Esophagus squamous epithelium (tissue), 5 donors: ENCODE data around the gene DSC1. TPM values are rescaled to one million over a fixed set of nuclear protein-coding genes. Genes with fewer than 3 reads are reported as not detected.
A peak's percentile ranks its signal among the peaks of the same experiment; 100 is the strongest.

Experiments used
- DNase-seq: peaks from one replicate; lab custom pipeline; 2025; lab: John Stamatoyannopoulos, UW
- H3K27ac ChIP-seq, 4 donors: fragments of 200-600 bp; sonication (generic); one replicate each; pipeline ENCODE4 v1.5.1; 2016 to 2019; ENCODE audit warnings: mild to moderate bottlenecking in 1 of 4
- H3K27me3 ChIP-seq, 4 donors: fragments of 200-600 bp; sonication (generic); 1 replicate in 3 of 4; 2 replicates in 1 of 4; pipeline versions ENCODE4 v1.5.1 to v1.6.0; 2017 to 2021; ENCODE audit warnings: antibody characterized with exemption in 1 of 4
- H3K36me3 ChIP-seq, 3 donors: fragments of 200-600 bp; sonication (generic); one replicate each; pipeline ENCODE4 v1.5.1; 2016 to 2019
- H3K4me1 ChIP-seq, 3 donors: fragments of 200-600 bp; sonication (generic); one replicate each; pipeline ENCODE4 v1.5.1; 2017 to 2019
- H3K4me3 ChIP-seq, 4 donors: fragments of 200-600 bp; sonication (generic); 1 replicate in 3 of 4; 2 replicates in 1 of 4; pipeline ENCODE4 v1.5.1; 2016 to 2019; ENCODE audit warnings: mild to moderate bottlenecking in 2 of 4, moderate library complexity in 1 of 4
- H3K9me3 ChIP-seq, 3 donors: fragments of 200-600 bp; sonication (generic); one replicate each; pipeline ENCODE4 v1.5.1; 2016 to 2019
- POLR2A ChIP-seq, 4 donors: fragments of 450-650 bp; IDR thresholded peaks; one replicate each; pipeline ENCODE4 v1.6.1; 2017; ENCODE audit warnings: antibody characterized with exemption in 4 of 4, mild to moderate bottlenecking in 4 of 4, moderate library complexity in 3 of 4
- WGBS, 2 donors: methylation state at CpG; one replicate each; pipeline ENCODE4 v1.1.5; 2018; 5-methylcytosine and 5-hydroxymethylcytosine counted together
- intact Hi-C: fragments of 100-400 bp; cut with DNase I; formaldehyde crosslinking; loops from one replicate; pipeline ENCODE4 v1.15.0; 2022
- total RNA-seq, 4 donors: library from RNA; depleted of rRNA; stranded (reverse); fragments of >200 nt; gene quantifications; one replicate each; pipeline ENCODE4 v1.1.0, GENCODE V29; 2016
- TF ChIP-seq, protein P1 (sequence below), 6 experiments: fragments of 450-650 bp in 4 of 6; fragments of 200-600 bp in 2 of 6; sonication (generic) in 2 of 6; IDR thresholded peaks; one replicate each; pipeline ENCODE4 v1.5.1; 2016 to 2019; ENCODE audit warnings: antibody characterized with exemption in 6 of 6, mild to moderate bottlenecking in 4 of 6, moderate library complexity in 4 of 6
- donor health status: DM: yes; HTN: yes; CAD: no.

The DSC1 gene
- total RNA-seq, 4 donors from 2014 or later = 0.29 to 1.1 (median 0.60) TPM

DNA sequence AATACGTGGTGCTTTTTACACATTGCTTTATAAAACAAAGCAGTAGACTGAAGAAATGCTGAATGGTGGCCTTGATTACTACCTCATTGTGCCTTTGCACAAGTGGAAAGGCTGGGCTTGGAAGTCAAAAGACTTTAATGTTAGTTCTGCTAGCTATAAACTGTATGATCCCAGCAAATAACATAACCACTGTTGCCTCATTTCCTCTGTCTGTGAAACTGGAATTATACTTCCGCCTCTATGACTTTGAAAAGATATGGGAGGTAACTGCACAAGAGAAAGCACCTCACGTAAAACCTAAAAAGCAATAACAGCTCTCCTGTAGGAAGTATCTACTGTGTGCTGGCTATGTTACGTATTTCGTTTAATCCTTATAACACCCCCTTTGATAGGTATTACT lies 43.4 kb upstream of the DSC1 start:
- H3K36me3 ChIP-seq = no peaks in the 10 kb centered on the region
- H3K27me3 ChIP-seq = no peaks in the 10 kb centered on the region
- peak overlapping the region; percentile 61 to 91 (median 84) for H3K27ac ChIP-seq
- no peaks in the 10 kb centered on the region for H3K9me3 ChIP-seq
- intact Hi-C loops = loop anchor here (10.0 kb wide), 1 partner anchor 101 kb away; the partner anchor contains the start of gene DSC2
- WGBS, 2 donors = 56 to 63% methylated on average over 5 of the region's 5 CpGs
- H3K4me3 ChIP-seq = peak overlapping the region; percentile 10 to 47 (median 33)
- TF ChIP-seq, protein P1, sequence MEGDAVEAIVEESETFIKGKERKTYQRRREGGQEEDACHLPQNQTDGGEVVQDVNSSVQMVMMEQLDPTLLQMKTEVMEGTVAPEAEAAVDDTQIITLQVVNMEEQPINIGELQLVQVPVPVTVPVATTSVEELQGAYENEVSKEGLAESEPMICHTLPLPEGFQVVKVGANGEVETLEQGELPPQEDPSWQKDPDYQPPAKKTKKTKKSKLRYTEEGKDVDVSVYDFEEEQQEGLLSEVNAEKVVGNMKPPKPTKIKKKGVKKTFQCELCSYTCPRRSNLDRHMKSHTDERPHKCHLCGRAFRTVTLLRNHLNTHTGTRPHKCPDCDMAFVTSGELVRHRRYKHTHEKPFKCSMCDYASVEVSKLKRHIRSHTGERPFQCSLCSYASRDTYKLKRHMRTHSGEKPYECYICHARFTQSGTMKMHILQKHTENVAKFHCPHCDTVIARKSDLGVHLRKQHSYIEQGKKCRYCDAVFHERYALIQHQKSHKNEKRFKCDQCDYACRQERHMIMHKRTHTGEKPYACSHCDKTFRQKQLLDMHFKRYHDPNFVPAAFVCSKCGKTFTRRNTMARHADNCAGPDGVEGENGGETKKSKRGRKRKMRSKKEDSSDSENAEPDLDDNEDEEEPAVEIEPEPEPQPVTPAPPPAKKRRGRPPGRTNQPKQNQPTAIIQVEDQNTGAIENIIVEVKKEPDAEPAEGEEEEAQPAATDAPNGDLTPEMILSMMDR (IDR thresholded peaks at IDR 0.05) = no peak
- no peak for TF ChIP-seq POLR2A (IDR thresholded peaks at IDR 0.05)
- H3K4me1 ChIP-seq = peaks cover 0 to 63% (median 14%) of the 10 kb centered on the region in 3 donors
- DNase-seq = no peak

DNA sequence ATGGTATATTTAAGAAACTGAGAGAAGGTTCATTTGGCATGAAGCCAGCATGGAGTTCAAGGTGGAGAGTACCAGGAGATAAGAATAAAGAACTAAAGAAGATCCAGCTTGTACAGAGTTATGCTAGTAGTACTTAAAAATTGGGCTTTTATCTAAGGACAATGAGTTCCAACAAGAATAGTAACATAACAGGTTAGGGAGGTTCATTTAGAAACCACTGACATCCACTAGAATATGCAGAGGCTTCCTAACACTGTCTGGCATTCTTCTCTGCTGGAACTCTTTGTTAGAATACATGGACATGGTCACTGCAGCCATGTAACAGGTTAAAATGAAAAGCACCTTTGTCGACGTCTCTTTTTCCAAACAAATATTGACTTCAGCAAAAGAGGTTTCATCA lies 42.6 kb upstream of the DSC1 start:
- H3K9me3 ChIP-seq = no peaks in the 10 kb centered on the region
- H3K4me3 ChIP-seq = peak overlapping the region in 3 of 4 donors; percentile 19 to 34 (median 32)
- DNase-seq = no peak
- no peaks in the 10 kb centered on the region for H3K27me3 ChIP-seq
- H3K4me1 ChIP-seq = peaks cover 0 to 61% (median 14%) of the 10 kb centered on the region in 3 donors
- H3K27ac ChIP-seq = peak overlapping the region; percentile 53 to 91 (median 84)
- 65 to 71% methylated on average over 2 of the region's 2 CpGs for WGBS, 2 donors
- TF ChIP-seq POLR2A (IDR thresholded peaks at IDR 0.05) = no peak
- TF ChIP-seq, protein P1 (IDR thresholded peaks at IDR 0.05) = no peak
- H3K36me3 ChIP-seq = no peaks in the 10 kb centered on the region
- intact Hi-C loops = loop anchor here (10.0 kb wide), 1 partner anchor 100 kb away; the partner anchor contains the start of gene DSC2

DNA sequence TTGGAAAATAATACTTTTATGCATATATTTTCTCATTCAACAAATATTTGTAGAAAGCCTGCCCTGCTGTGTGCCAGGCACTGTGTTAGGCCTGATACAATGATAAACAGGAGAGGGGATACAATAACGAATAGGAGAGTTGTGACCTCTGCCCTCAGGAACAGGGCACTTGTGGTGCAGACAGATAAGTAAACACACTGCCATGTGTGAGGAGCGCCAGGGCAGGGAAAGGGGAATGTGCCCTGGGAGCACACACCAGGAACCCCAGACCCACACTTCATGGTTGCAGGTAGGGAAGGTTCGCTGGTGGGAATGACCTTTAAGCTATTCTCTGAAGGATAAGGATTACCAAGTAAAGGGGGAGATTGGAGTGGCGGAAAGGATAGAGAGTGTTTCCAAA lies 42.2 kb upstream of the DSC1 start:
- Histone ChIP-seq H3K9me3 (no peaks in the 10 kb centered on the region), H3K27ac (peak overlapping the region; percentile 53 to 91 (median 84)), H3K27me3 (no peaks in the 10 kb centered on the region), H3K36me3 (no peaks in the 10 kb centered on the region), H3K4me3 (peak overlapping the region in 1 of 4 donors; percentile 32), H3K4me1 (peaks cover 0 to 66% (median 14%) of the 10 kb centered on the region in 3 donors)
- TF ChIP-seq, protein P1 (IDR thresholded peaks at IDR 0.05) = no peak
- no peak for TF ChIP-seq POLR2A (IDR thresholded peaks at IDR 0.05)
- no peak for DNase-seq
- intact Hi-C loops = loop anchor here (10.0 kb wide), 1 partner anchor 100 kb away; the partner anchor contains the start of gene DSC2
- WGBS, 2 donors = 71 to 74% methylated on average over 4 of the region's 4 CpGs

DNA sequence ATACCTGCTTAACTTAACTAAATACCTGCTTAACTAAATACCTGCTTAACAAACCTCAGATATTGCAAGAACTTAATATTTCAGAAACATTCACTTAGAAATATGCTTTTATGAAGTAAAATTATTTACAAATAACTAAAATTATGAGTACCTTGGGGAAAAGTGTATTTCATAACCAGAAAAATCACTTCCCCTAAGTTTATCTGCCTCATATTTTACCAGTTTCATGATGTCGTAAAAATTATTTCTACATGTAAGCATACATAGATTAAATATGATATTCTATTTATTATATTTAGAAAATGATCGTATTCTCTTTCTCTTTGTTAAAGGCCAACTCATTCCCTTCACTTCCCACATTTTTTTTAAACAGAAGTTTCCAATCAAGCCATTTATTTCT lies 41.5 kb upstream of the DSC1 start:
- DNase-seq = no peak
- Histone ChIP-seq H3K27ac (peak overlapping the region in 3 of 4 donors; percentile 57 to 91 (median 90)), H3K36me3 (no peaks in the 10 kb centered on the region), H3K4me1 (peaks cover 0 to 72% (median 14%) of the 10 kb centered on the region in 3 donors), H3K27me3 (no peaks in the 10 kb centered on the region), H3K9me3 (no peaks in the 10 kb centered on the region), H3K4me3 (peak overlapping the region in 1 of 4 donors; percentile 32)
- intact Hi-C loops = loop anchor here (10.0 kb wide), 1 partner anchor 99 kb away; the partner anchor contains the start of gene DSC2
- 65 to 69% methylated on average over 2 of the region's 2 CpGs for WGBS, 2 donors
- TF ChIP-seq, protein P1 (IDR thresholded peaks at IDR 0.05) = no peak
- TF ChIP-seq POLR2A (IDR thresholded peaks at IDR 0.05) = no peak

DNA sequence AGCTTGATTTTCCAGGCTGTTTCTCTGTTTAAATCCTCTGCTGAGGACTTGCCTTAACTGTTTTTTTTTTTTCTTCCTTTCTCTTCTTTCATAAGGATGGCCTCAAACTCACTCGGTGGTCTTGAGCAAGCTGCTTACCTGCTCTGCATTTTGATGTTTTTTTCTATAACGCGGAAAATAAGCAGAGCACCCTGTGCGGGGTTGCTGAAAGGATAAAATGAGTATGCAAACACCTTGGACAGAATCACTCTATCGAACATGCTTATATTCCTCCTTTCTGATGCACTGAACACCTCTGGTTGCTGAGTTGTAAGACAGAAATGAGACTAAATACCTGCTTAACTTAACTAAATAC lies 41.1 kb upstream of the DSC1 start:
- H3K27ac ChIP-seq = peak overlapping the region in 3 of 4 donors; percentile 57 to 91 (median 90)
- intact Hi-C loops = loop anchor here (10.0 kb wide), 1 partner anchor 99 kb away; the partner anchor contains the start of gene DSC2
- peaks cover 0 to 76% (median 16%) of the 10 kb centered on the region in 3 donors for H3K4me1 ChIP-seq
- 47 to 52% methylated on average over 5 of the region's 5 CpGs for WGBS, 2 donors
- H3K27me3 ChIP-seq = no peaks in the 10 kb centered on the region
- H3K36me3 ChIP-seq = no peaks in the 10 kb centered on the region
- peak overlapping the region in 1 of 4 donors; percentile 14 for H3K4me3 ChIP-seq
- no peak for TF ChIP-seq POLR2A (IDR thresholded peaks at IDR 0.05)
- TF ChIP-seq, protein P1 (IDR thresholded peaks at IDR 0.05) = no peak
- DNase-seq = no peak
- H3K9me3 ChIP-seq = no peaks in the 10 kb centered on the region
